ENCODE data around the gene ARL11. TPM values are rescaled to one million over a fixed set of nuclear protein-coding genes. Genes with fewer than 3 reads are reported as not detected.

ARL11 gene
- total RNA-seq, 2 experiments from 2014 or later: 0.29 to 0.61 TPM

DNA sequence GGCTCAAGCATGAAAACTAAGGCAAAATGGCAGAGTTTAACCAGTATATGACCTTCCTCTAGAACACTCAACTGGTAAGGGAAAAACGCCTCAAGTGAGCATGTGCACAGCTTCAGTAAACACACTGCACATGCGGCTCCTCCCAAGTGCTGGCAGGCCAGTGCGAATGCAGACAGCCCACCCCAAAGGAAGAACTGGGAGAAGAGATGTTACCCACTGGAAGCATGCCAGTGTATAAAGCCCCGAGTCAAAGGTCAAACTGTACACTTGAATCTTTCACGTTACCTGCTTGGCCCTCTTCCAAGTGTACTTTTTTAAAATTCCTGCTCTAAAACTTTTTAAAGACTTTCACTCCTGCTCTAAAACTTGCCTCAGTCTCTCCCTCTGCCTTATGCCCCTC, 23.7 kb upstream of the ARL11 start:
- TF ChIP-seq CTCF (IDR thresholded peaks at IDR 0.05): no peak
- ATAC-seq: no peak
- CTCF ChIA-PET: interaction anchor here (1.1 to 1.9 kb wide), 4 partner anchors 297 to 356 kb away, joined by 3 to 4 read pairs (median 4); no protein-coding TSS in a partner anchor
- H3K27me3 Mint-ChIP-seq: no peaks in the 10 kb centered on the region
- POLR2A ChIA-PET: interaction anchor here (0.9 kb wide), 2 partner anchors 9 to 160 kb away, joined by 3 read pairs; no protein-coding TSS in a partner anchor
- H3K36me3 Mint-ChIP-seq (ENCODE audit: low read depth): no peaks in the 10 kb centered on the region
- H3K4me3 Mint-ChIP-seq: no peak overlapping the region
- peaks cover 5% of the 10 kb centered on the region for H3K4me1 Mint-ChIP-seq (ENCODE audit: low read depth)
- no peaks in the 10 kb centered on the region for H3K9me3 Mint-ChIP-seq
- H3K27ac Mint-ChIP-seq: no peak overlapping the region
- intact Hi-C loops (cut with micrococcal nuclease): loop anchor here (10.0 kb wide), 2 partner anchors 110 to 180 kb away; partner anchors contain the start of gene PHF11
- no peak for DNase-seq

- intact Hi-C loops (cut with micrococcal nuclease): loop anchor here (1.0 to 10.0 kb wide), 3 partner anchors 112 to 306 kb away; partner anchors contain the start of gene PHF11
- H3K27me3 Mint-ChIP-seq: no peaks in the 10 kb centered on the region
- peak; percentile 90 for TF ChIP-seq CTCF (IDR thresholded peaks at IDR 0.05)
- H3K9me3 Mint-ChIP-seq: no peaks in the 10 kb centered on the region
- DNase-seq (peak; percentile 91), ATAC-seq (peak; percentile 99)
- CTCF ChIA-PET: interaction anchor here (0.5 to 3.3 kb wide), 39 partner anchors 9 to 392 kb away, joined by 3 to 28 read pairs (median 4); partner anchors contain the start of gene CDADC1
- peaks cover 5% of the 10 kb centered on the region for H3K4me1 Mint-ChIP-seq (ENCODE audit: low read depth)
- H3K4me3 Mint-ChIP-seq: peak overlapping the region; percentile 72
- peak overlapping the region; percentile 69 for H3K27ac Mint-ChIP-seq
- H3K36me3 Mint-ChIP-seq (ENCODE audit: low read depth): no peaks in the 10 kb centered on the region
- POLR2A ChIA-PET: interaction anchor here (0.7 to 1.3 kb wide), 2 partner anchors 162 to 308 kb away, joined by 3 read pairs; no protein-coding TSS in a partner anchor
Observed at GRCh38 chr13:49606747-49607648, 21.3 kb upstream of the ARL11 start.

- no peak for DNase-seq
- intact Hi-C loops (cut with micrococcal nuclease): loop anchor here (1.0 to 10.0 kb wide), 3 partner anchors 113 to 306 kb away; partner anchors contain the start of gene PHF11
- ChIA-PET POLR2A (no interaction called here), CTCF (interaction anchor here (0.8 to 3.3 kb wide), 19 partner anchors 8 to 368 kb away, joined by 3 to 28 read pairs (median 5); partner anchors contain the start of gene RCBTB1)
- ATAC-seq: no peak
- Mint-ChIP-seq H3K4me1 (ENCODE audit: low read depth) (peaks cover 5% of the 10 kb centered on the region), H3K27ac (no peak overlapping the region), H3K9me3 (no peaks in the 10 kb centered on the region), H3K4me3 (no peak overlapping the region), H3K36me3 (ENCODE audit: low read depth) (no peaks in the 10 kb centered on the region), H3K27me3 (no peaks in the 10 kb centered on the region)
- TF ChIP-seq CTCF (IDR thresholded peaks at IDR 0.05): no peak
Observed at GRCh38 chr13:49607761-49608160, 20.5 kb upstream of the ARL11 start.

DNA sequence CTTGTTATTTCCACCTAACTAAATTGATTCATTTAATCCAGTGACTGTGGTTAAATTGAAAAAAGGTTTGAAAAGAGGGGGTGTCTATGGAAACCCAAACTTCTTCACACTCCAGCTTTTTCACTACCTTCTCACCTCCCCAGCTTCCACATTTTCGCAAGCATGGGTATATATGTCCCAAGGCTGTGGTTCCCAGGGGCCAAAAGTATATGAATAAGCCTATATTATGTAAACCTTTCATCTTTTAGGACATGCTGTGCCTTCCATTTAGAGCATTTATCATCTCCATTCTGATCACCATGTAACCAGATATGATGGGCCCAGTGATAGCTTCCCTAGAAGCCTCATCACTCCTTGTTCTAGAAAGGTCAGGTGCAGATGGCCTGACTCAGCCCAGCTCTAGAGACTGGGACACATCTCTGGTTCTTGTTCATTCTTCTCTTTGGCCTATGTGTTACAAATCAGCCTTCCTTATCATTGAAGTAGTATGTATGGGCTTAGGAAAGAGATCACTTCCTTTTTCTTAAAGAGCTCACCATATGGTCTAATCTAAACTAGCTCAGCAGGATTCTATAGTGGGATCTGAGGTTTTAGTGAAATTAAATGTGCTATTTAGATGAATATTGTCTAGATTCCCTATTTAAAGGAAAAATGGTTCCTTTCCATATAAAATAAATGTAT, 19.5 kb upstream of the ARL11 start:
- H3K4me3 Mint-ChIP-seq: no peak overlapping the region
- H3K27me3 Mint-ChIP-seq: no peaks in the 10 kb centered on the region
- no peak for TF ChIP-seq CTCF (IDR thresholded peaks at IDR 0.05)
- H3K9me3 Mint-ChIP-seq: no peaks in the 10 kb centered on the region
- POLR2A ChIA-PET: interaction anchor here (0.9 kb wide), 1 partner anchor 23 kb away, joined by 3 read pairs; the partner anchor contains the start of gene RCBTB1
- ATAC-seq: no peak
- no peaks in the 10 kb centered on the region for H3K36me3 Mint-ChIP-seq (ENCODE audit: low read depth)
- H3K27ac Mint-ChIP-seq: no peak overlapping the region
- CTCF ChIA-PET: interaction anchor here (0.8 to 3.3 kb wide), 8 partner anchors 18 to 337 kb away, joined by 3 to 28 read pairs (median 4); partner anchors contain the start of gene RCBTB1
- intact Hi-C loops (cut with micrococcal nuclease): loop anchor here (10.0 kb wide), 2 partner anchors 114 to 184 kb away; partner anchors contain the start of gene PHF11
- no peak for DNase-seq
- H3K4me1 Mint-ChIP-seq (ENCODE audit: low read depth): peaks cover 5% of the 10 kb centered on the region

All from activated CD8-positive, alpha-beta T cell treated with anti-CD3 and anti-CD28 coated beads for 36 hours (primary cell).